HS-5 (cell line): ENCODE data around the gene ABCC11.
"Not testable (repeated sequence)": the region's sequence is repeated elsewhere in the genome, so short reads cannot be mapped to it uniquely, and the experiment has no call there.

Experiments used
- DNase-seq: peaks from one replicate; pipeline ENCODE4 v3.0.0-alpha.2; 2012; ENCODE audit warnings: low read depth

ABCC11 gene

DNA sequence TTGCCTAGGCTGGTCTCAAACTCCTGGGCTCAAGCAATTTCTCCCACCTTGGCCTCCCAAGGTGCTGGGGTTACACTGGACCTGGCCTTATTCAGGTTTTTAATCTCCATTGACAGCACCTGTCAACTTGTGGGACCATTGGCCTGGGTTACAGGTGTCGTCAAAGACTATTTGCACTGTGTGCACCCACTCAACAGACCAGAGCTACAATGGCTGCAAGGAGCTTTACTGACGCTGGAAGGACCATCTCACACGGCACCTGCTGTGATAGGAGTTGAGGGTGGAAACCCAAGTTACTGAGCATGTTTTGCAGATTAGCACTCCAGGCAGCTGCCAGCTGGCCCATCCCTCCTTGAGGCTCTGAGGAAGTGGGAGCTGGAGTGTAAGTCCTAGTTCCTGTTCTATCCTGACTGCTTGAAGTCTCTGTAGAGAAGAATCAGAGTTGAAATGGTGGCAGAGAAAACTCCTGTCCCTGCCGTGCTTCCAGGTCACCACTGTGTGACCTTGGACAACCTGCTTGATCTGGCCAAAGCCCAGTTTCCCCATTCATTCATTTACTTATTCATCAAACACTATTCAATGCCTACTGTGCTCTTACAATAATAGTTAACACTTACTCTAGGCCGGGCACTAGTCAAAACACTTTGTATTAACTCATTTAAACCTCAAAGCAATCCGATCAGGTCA is 45.7 kb downstream of the ABCC11 start:
- DNase-seq, result no peak

DNA sequence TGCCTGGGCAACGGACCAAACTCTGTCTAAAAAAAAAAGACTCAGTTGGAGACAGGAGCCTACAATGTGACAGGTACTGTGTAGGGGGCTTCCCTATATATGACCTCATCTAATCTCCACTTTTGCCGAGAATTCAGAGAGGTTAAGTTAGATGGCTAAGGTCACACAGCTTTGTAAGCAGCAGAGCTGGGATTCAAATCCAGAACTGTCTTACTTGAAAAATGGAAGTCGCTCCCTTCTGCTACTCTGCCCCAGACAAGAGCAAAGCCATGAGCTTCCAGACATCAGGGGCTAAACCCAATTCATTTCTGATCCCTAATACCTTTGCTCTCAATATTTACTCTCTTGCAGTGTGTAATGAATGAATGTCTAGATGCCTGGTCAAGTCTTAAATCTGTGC is 50.0 kb downstream of the ABCC11 start:
- no peak for DNase-seq

DNA sequence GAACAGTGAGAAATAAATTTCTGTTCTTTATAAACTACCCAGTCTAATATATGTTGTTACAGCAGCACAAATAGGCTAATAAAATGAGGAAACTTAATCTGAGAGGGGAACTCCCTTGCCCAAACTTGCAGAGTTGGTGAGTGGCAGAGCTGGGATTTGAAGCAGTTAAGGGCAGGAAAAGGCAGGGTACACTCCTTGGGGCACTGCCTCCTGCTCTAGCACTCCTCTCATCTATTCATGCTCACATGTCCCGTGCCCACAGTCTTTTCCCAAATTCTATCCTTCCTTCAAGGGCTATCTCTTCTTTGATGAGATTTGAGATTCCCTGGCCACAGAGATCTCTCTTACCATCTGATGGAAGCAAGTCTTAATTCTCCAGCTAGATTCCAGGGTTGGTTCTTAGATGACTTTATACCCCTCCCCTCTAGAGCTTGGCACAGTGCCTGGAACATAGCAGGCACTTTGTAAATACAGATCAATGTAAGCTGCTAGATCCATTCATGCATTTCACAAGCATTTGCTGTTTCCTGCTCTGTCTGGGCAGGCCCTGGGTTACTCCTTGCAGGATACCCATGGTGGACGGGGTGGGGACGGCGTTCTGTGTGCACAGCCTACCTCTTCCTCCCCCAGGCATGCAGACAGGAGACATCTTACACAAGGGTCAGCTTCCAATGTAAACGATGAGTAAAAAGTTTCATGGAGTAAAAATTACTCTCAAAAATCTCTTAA is 52.3 kb downstream of the ABCC11 start:
- no peak for DNase-seq

DNA sequence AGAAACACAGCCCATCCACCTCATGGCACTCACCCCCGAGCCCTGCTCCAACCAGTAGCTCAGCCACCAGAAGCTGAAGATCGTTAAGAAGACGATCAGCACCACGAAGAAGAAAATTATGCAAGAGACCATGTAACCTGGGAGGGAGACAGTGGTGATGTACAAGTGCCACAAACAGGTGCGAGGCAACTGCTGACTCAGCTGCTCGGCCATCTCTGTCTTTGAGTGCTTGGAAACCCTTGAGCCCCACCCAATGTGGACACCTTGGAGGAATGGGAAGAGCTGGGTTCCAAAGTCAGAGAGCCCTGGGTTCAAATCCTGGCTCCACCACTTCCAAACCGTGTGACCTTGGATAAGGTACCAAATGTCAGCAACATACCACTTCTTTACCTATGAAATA is 53.5 kb downstream of the ABCC11 start:
- DNase-seq, result no peak

DNA sequence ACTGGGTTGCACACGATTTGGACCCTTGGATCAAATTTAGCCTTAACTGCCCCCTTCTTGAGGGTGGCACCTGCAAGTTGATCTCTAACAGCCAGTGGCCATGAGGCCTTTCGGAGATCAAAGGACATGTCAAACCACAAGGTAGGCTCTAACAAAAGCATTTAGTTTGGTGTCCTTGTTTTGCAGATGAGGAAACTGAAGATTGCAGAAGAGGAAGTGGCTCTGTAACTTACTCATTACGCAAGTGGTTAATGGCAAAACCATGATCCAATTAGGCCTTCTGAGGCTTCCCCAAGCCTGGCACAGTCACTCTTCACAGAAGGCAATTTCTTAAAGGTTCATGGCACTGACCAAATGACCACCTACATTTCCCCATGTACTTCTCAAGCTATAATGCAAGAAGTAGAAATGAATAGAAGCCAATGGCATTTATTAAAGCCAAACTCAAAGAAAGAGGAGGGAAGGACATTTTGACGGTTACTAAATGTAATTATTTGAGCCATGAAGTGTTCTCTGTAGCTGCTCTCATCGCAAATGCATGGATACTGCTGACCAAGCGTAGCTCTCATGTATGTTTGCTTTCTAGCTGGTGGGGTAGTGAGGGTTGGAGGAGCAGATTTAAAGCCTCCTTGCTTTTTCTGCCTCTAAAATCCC is 58.8 kb downstream of the ABCC11 start:
- DNase-seq, result no peak

DNA sequence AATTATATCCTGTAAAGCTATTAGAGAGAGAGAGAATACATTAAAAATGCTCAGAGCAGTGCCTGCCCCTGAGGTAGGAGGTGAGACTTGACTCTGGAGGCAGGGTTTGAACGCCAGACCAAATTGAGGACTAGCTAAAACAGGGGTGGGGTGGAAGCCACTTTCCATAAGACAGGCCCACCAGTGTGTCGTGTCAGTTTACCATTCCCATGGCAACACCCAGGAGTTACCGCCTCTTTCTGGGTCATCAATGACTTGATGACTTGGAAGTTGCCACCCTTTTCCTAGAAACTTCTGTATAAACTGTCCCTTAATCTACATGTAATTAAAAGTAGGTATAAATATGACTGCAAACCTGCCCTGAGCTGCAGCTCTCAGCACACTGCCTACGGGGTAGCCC is 59.6 kb downstream of the ABCC11 start:
- no peak for DNase-seq

DNA sequence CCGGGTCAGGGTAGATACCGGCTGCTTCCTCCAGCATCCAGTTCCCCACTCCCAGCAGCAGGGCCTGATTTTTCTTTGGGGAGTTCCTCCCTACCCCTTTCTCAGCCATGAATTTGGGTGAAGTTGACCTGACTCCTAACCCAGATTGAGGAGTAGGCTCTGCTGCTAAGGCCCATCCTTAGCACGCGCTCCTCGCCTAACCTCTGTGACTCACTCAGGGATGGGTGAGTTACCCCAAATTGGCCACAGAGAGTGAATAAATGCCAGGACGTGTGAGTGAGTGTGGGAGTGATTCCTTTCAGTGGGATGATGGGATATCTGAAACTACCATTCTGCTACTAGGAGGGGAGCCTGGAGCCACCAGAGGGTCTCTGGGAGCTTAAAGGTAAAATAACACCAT is 62.7 kb downstream of the ABCC11 start:
- DNase-seq, result no peak

DNA sequence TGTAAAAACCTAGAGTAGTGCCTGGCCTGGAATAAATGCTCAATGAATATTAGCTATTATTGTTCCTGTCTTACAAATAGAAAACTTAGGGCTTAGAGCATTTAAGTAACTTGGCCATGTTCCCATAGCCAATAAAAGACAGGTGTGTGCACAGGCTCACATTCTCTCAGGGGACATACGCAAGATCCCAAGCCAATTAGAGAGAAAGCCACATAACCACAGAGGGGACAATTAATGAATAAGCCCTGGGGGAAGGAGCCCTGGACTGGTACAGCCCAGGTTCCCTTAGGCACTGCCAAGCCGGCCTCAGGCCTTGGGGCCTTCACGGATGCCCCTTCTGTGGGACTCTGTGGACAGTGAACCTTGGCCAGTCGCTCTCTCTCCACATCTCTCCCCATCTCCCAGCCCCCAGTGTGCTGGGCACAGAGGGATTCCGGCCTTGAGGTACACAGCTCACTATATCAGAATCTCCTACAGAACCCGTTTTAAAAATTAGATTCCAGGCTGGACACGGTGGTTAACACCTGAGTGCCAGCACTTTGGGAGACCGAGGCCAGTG is 64.3 kb downstream of the ABCC11 start:
- no peak for DNase-seq

DNA sequence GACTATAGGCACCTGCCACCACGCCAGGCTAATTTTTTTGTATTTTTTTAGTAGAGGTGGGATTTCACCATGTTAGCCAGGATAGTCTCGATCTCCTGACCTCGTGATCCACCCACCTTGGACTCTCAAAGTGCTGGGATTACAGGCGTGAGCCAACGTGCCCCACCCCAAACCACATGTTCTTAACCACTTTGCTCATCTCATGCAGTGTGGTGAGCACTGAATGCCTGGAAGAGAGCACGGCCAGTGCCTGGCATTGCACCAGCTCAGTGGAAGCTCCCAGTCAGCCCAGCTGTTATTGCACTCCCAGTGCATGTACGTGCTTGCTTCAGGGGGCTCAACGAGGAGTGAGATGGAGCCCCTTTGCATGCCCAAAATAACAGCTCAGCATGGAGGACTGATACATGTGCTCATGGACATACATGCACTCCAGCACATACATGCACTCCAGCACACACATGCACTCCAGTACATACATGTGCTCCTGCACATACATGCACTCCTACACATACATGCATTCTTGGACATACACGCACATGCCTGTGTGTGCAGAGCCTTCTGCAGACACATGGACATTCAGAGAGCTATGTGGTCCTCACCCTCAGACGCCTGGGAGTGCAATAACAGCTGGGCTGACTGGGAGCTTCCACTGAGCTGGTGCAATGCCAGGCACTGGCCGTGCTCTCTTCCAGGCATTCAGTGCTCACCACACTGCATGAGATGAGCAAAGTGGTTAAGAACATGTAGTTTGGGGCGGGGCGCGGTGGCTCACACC is 65.4 kb downstream of the ABCC11 start:
- DNase-seq, result not testable (repeated sequence)

DNA sequence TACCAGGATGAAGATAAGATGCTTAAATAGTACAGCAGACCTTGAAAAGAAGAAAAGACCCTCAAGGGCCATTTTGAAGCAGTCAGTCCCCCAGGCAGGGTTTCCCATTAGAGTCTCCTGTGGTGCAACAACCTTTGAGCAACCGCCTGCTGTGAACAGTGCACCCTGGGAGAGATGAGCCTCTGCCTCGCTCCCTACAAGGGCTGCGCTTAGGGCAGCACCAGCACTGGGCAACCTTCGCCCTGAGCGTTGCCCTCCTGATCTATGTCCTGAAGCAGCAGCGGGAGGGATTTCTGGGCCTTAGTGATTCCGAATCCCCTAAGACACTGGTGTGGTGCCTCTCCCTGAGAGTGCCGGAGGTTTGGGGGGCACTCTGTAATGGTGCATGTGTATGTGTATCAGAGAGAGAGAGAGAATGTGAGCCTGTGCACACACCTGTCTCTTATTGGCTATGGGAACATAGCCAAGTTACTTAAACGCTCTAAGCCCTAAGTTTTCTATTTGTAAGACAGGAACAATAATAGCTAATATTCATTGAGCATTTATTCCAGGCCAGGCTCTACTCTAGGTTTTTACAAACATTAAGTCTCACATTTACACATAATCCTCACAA is 66.4 kb downstream of the ABCC11 start:
- no peak for DNase-seq

DNA sequence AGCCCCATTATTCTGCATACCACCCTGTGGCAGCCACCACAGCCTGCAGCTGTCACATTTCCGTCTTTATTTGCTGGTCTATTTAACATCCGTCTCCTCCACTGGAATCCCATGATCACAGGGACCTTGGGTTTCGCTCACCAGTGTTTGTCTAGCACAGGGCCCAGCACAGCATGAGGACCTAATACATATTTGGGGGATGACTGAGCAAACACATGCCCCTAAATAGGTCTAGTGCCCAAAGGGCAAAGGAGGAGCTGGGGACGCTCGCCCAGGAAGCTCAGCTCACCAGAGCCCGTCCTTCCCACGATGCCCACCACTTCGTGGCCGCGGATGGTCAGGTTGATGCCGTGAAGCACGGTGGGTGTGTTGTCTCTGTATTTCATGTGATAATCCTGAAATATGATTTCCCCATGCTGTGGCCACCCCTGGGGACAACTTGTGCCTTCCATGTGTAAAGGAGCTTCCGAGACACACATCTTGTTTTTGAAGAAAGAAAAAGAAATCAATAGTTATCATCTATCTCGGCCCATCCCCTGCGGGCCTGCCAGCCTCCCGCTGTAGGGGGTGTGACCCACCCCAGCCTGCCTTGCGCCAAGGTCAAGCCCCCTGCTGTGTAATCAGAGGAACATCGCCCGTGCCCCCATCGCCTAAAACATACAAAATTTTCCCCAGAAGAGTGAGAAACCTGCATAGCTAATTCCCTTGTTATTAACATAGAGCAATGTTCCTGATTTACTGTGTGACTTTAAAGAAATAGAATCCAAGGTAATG is 70.5 kb downstream of the ABCC11 start:
- DNase-seq, result no peak

DNA sequence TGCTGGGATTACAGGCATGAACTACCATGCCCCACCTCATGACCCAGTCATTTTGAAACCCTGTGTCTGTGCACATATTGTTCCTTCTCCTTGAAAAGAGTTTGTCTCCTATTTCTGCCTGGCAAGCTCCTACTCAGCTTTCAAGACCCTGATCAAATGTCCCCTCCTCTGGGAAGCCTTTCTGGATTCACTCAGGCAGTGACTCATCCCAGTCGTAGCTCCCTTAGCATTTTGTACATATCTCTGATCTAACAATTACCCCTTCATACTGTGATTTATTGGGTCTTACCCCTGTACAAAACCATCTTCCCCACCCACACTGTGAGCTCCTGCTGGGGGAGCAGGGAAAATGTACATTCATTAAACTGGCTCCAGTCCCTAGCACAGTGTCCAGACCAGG is 73.5 kb downstream of the ABCC11 start:
- no peak for DNase-seq

DNA sequence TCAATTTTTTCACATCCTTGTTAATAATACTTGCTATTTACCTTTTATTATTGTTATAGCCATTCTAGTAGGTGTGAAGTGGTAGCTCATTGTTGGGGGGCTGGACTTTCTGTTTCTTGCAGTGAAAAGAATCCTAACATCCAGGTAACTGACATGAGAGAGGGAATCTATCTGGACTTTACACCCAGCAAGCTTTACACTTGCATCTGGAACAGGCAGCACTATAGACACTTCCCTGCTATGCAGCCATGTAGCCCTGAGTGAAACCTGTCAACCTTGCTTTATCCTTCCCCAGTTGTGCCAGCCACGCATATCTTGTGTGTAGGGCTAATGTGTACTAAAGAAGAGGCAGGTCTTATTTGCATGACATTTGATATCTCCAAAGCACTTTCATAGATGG is 74.7 kb downstream of the ABCC11 start:
- DNase-seq, result no peak

DNA sequence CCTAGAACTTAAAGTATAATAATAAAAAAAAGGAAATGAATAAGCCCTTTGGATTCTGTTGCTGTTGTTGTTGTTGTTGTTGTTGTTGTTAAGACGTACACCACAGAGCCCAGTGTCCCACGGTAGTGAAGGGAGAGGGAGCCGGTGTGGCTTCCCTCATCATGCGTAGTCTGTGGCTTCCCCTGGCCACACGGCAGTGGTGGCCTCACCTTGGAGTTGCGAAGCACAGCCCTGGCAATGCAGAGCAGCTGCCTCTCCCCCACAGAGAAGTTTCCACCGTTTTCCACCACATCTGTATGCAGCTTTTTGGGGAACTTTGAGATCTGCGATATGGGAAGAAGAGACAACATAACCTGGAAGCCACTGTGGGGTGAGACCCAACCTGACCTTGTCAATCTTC is 77.4 kb downstream of the ABCC11 start:
- DNase-seq, result no peak

DNA sequence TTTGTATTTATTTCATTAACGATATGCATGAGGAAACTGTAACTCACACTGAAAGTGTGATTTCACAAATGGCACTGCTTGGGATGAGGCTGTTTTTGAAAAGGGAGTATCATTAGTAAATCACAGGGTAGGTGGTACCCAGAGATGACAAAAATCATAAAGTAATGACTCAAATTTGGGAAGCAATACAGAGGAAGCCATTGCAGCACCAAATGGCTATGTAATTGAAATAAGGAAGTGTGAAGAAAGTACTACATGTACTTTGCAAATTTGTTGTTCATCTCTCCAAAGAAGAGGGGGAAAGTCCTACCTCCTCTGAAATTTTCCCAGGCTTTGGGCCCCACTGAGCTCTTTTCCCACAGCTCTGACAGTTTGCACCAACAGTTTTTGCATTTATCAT is 79.3 kb downstream of the ABCC11 start:
- no peak for DNase-seq

DNA sequence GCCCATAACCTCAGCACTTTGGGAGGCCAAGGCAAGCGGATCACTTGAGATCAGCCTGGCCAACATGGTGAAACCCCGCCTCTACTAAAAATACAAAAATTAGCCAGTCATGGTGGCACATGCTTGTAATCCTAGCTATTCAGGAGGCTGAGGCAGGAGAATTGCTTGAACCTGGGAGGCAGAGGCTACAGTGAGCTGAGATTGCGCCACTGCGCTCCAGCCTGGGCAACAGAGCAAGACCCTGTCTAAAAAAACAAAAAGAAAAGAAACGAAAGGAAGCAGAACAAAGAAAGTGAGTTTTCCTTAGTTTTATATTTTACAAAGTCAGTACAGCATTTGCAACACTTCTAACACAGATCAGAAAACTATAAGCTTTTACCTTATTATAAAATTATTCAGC is 80.7 kb downstream of the ABCC11 start:
- DNase-seq, result not testable (repeated sequence)

DNA sequence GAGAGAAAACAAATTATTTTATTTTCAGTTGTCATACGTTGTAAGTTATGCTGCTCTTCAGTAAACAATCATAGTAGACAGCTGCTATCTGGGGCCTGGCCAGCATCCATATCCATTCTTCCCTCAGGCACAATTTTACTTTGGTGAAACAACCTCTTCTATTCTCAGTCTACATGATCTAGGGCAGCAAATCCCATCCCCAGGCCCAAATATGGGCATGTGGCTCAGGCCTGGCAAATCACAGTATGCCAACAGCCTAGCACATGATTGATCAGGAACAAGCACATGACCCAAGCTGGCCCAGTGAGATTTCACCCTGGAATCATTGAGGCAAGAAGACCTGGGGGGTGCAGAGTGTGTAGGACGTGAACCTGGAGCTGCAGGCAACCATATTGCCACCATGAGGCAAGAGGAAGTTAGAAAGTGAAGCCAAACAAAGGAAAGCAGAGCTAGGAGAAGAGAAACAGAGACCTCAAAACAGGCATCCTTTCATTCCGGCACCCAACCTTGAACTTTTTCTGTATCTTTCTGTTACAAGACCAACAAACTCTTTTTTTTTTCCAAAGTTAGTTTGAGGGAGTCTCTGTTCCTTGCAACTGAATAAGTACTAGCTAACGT is 81.3 kb downstream of the ABCC11 start:
- DNase-seq, result no peak

DNA sequence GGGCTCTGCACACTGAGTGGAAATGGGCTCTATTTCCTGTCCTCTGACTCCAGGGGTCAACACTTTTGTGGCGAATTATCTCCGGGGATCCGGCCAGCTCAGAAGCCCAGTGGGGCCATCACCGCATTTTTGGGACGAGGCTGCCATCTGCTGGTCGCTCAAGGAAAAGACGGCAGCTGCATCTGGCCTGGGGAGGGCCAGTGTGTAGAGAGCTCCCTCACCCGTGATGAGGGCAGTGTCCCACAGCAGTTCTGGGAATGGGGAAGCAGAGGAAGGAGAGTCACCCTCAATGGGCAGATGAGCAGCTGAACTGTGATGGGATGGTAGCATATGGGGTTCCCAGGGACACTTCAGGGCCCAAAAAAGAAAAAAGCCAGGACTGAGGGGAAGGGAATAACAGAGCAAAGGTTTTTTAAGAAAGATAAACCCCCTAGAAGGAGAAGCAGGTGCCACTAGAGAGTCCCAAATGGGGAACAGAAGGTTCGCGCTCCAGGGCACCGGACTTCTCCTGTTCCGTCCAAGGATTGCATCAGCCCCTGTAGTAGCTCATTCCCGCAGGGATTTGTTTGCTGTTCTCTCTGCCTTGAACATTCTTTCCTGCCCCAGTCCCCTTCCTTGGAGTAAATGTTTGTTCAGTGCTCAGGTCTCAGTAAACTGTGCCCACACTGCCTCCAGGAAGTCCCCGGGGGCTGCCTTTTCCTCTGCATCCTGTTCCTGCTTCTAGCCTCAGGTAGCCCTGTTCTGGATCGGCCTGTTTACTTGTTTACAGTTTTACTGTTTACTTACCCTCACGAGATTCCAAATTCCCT is 82.2 kb downstream of the ABCC11 start:
- DNase-seq, result no peak

DNA sequence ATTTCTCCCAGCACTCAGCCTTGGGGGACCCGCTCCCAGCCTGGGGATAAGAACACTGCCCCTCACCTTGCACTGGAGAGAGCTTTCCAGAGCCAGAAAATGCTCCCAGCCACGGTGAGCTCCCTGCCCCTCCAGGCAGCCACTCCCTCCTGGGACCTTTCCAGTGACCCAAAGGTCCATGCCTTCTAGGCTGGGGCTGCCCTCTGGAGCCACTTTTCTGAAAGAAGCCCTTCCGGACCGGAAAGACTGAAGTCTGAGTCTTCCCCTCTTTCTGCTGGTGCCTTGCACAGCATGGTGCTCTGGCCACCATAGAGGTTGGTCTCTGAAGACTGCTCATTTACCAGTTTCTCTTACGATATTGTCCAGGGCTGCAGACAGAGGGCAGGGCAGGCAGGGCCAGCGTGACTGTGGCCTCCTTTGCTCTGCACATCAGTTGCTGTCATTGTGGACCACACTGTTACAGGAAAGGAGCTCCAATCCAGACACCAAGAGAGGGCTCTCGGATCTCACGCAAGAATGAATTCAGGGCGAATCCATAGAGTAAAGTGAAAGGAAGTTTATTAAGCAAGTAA is 84.4 kb downstream of the ABCC11 start:
- no peak for DNase-seq
